Measurements from ENCODE around the gene WDR26.
"Not testable (repeated sequence)": the region's sequence is repeated elsewhere in the genome, so short reads cannot be mapped to it uniquely, and the experiment has no call there.

WDR26 gene

GRCh38 chr1:224343679-224344078 is 90.9 kb downstream of the WDR26 start:
- no peak for DNase-seq

GRCh38 chr1:224340453-224341384 is 93.9 kb downstream of the WDR26 start:
- not testable (repeated sequence) for DNase-seq

- no peak for DNase-seq
Measured at GRCh38 chr1:224339442-224340033, 95.1 kb downstream of the WDR26 start.

GRCh38 chr1:224338150-224338838 is 96.3 kb downstream of the WDR26 start:
- no peak for DNase-seq

Measured in NCI-H1417 treated with DMSO at 0.1 percent for 48 hours (cell line).